Measurements from ENCODE around the gene ASXL1.
"Not testable (repeated sequence)": the region's sequence is repeated elsewhere in the genome, so short reads cannot be mapped to it uniquely, and the experiment has no call there.

GRCh38 chr20:32341053-32341452 lies 17.1 kb upstream of the ASXL1 start:
- TF ChIP-seq CTCF, POLR2A (IDR thresholded peaks at IDR 0.05): not testable (repeated sequence)

All from ovary (tissue), 3 donors.